Motor neuron (in vitro differentiated cells): ENCODE measurements around the gene PMM2. TPM values are rescaled to one million over a fixed set of nuclear protein-coding genes. Genes with fewer than 3 reads are reported as not detected.
"Not testable (repeated sequence)": the region's sequence is repeated elsewhere in the genome, so short reads cannot be mapped to it uniquely, and the experiment has no call there.

Source experiments
- ATAC-seq, 8 experiments: fragments of 200-7000 bp; cut with Tn5 transposase; replicated peaks in 6 of 8; 2 replicates each; pipeline ENCODE4 v1.8.0; 2021; ENCODE audit warnings: mild to moderate bottlenecking in 8 of 8, moderate library complexity in 8 of 8
- H3K27ac ChIP-seq, 2 donors: fragments of 250-450 bp; sonication (Bioruptor Pico); 2 replicates each; pipeline ENCODE4 v1.9.0; 2021; ENCODE audit warnings: antibody characterized with exemption in 2 of 2, mild to moderate bottlenecking in 2 of 2, moderate library complexity in 1 of 2
- H3K4me1 ChIP-seq, 2 donors: fragments of 250-450 bp; sonication (Bioruptor Pico); replicated peaks in 1 of 2; 2 replicates each; pipeline ENCODE4 v1.6.1; 2021; ENCODE audit warnings: antibody characterized with exemption in 2 of 2, mild to moderate bottlenecking in 2 of 2, moderate library complexity in 1 of 2
- H3K4me3 ChIP-seq, 5 donors: fragments of 250-450 bp; sonication (Bioruptor Pico); 2 replicates each; pipeline ENCODE4 v1.9.0; 2021; ENCODE audit warnings: antibody characterized with exemption in 5 of 5, mild to moderate bottlenecking in 5 of 5, moderate library complexity in 4 of 5
- WGBS, 10 experiments: fragments of 450-650 bp; shearing (Covaris generic); methylation state at CpG; one replicate each; pipeline ENCODE4 v1.0.0; 2022; 5-methylcytosine and 5-hydroxymethylcytosine counted together
- in situ Hi-C, 9 experiments: fragments of 400-800 bp; cut with MboI; loops; one replicate each; pipeline ENCODE4 v1.15.0; 2021; ENCODE audit warnings: low sequenced_read_pairs in 9 of 9, low pct_unique_long_range_greater_than_20kb in 2 of 9; ENCODE audit not compliant: unreplicated experiment in 9 of 9
- total RNA-seq, 8 experiments: library from RNA; unstranded; fragments of 300-600 nt; gene quantifications; 2 replicates each; pipeline versions ENCODE4 v1.2.3 to v1.2.4, GENCODE V29; 2022

The PMM2 gene
- total RNA-seq, 8 experiments from 2014 or later, result 14.5 to 58.6 (median 34.6) TPM

- in situ Hi-C loops, result no loop called here
- Histone ChIP-seq H3K4me3 (no peak overlapping the region), H3K27ac (peak overlapping the region; percentile 54 to 78), H3K4me1 (peaks cover 15 to 17% of the 10 kb centered on the region in 2 donors)
- peak in 7 of 8 experiments; percentile 10 to 90 (median 54) for ATAC-seq
- WGBS, 10 experiments, result 6 to 67% (median 34%) methylated on average over 1 to 8 of the region's 18 CpGs; no CpG with 5 or more reads in 4 of the 10 experiments
These were observed 34.5 kb downstream of the PMM2 start for GRCh38 chr16:8831871-8832716.

GRCh38 chr16:8832717-8833105 is 35.1 kb downstream of the PMM2 start:
- WGBS, 10 experiments, result 60 to 100% (median 100%) methylated on average over 1 to 7 of the region's 16 CpGs; no CpG with 5 or more reads in 5 of the 10 experiments
- in situ Hi-C loops, result no loop called here
- Histone ChIP-seq H3K4me3 (no peak overlapping the region), H3K4me1 (peaks cover 15 to 17% of the 10 kb centered on the region in 2 donors), H3K27ac (peak overlapping the region; percentile 54 to 78)
- no peak for ATAC-seq

- H3K4me3 ChIP-seq, H3K27ac ChIP-seq, ATAC-seq, in situ Hi-C loops: not testable (repeated sequence)
- 80 to 100% (median 100%) methylated on average over 1 to 3 of the region's 7 CpGs; no CpG with 5 or more reads in 4 of the 10 experiments for WGBS, 10 experiments
- H3K4me1 ChIP-seq, result peaks cover 10% of the 10 kb centered on the region in 2 donors
These were observed 39.2 kb downstream of the PMM2 start for GRCh38 chr16:8836797-8837196.

GRCh38 chr16:8837594-8837993 is 40.0 kb downstream of the PMM2 start:
- H3K4me3 ChIP-seq, H3K4me1 ChIP-seq, H3K27ac ChIP-seq, in situ Hi-C loops, ATAC-seq: not testable (repeated sequence)
- WGBS, 10 experiments, result 90 to 100% (median 97%) methylated on average over 1 to 6 of the region's 15 CpGs; no CpG with 5 or more reads in 5 of the 10 experiments

- 76 to 100% (median 100%) methylated on average over 1 to 3 of the region's 4 CpGs; no CpG with 5 or more reads in 3 of the 10 experiments for WGBS, 10 experiments
- H3K4me1 ChIP-seq, H3K27ac ChIP-seq, in situ Hi-C loops, ATAC-seq, H3K4me3 ChIP-seq: not testable (repeated sequence)
These were observed 44.4 kb downstream of the PMM2 start for GRCh38 chr16:8842016-8842415.

GRCh38 chr16:8843296-8843695 is 45.7 kb downstream of the PMM2 start:
- H3K27ac ChIP-seq, in situ Hi-C loops, H3K4me3 ChIP-seq, ATAC-seq, H3K4me1 ChIP-seq: not testable (repeated sequence)
- 100% methylated on average over 1 of the region's 12 CpGs; no CpG with 5 or more reads in 9 of the 10 experiments for WGBS, 10 experiments

GRCh38 chr16:8845699-8846298 is 48.2 kb downstream of the PMM2 start:
- in situ Hi-C loops, result no loop called here

GRCh38 chr16:8846401-8846932 is 48.8 kb downstream of the PMM2 start:
- ATAC-seq, result no peak
- 69 to 96% (median 87%) methylated on average over 3 to 7 of the region's 10 CpGs; no CpG with 5 or more reads in 5 of the 10 experiments for WGBS, 10 experiments
- Histone ChIP-seq H3K27ac (no peak overlapping the region), H3K4me1 (peaks cover 3 to 8% of the 10 kb centered on the region in 2 donors), H3K4me3 (no peak overlapping the region)
- in situ Hi-C loops, result no loop called here

More at GRCh38 chr16:8845699-8846298, 48.2 kb downstream of the PMM2 start:
- no peak overlapping the region for H3K4me3 ChIP-seq
- H3K27ac ChIP-seq, result no peak overlapping the region
- peaks cover 3 to 8% of the 10 kb centered on the region in 2 donors for H3K4me1 ChIP-seq
- WGBS, 10 experiments, result 88 to 100% (median 96%) methylated on average over 1 to 6 of the region's 7 CpGs; no CpG with 5 or more reads in 3 of the 10 experiments
- ATAC-seq, result no peak

GRCh38 chr16:8847145-8847544 is 49.5 kb downstream of the PMM2 start:
- in situ Hi-C loops, result no loop called here
- WGBS, 10 experiments, result 66 to 100% (median 86%) methylated on average over 2 to 13 of the region's 13 CpGs; no CpG with 5 or more reads in 2 of the 10 experiments
- Histone ChIP-seq H3K4me3 (no peak overlapping the region), H3K4me1 (peaks cover 3 to 8% of the 10 kb centered on the region in 2 donors), H3K27ac (no peak overlapping the region)
- ATAC-seq, result peak in 3 of 8 experiments; percentile 24 to 67 (median 47)

GRCh38 chr16:8847623-8848022 is 50.0 kb downstream of the PMM2 start:
- in situ Hi-C loops, result no loop called here
- Histone ChIP-seq H3K4me1 (peaks cover 3 to 8% of the 10 kb centered on the region in 2 donors), H3K4me3 (no peak overlapping the region), H3K27ac (no peak overlapping the region)
- ATAC-seq, result peak in 1 of 8 experiments; percentile 9
- 91 to 100% (median 100%) methylated on average over 2 to 7 of the region's 15 CpGs; no CpG with 5 or more reads in 7 of the 10 experiments for WGBS, 10 experiments

- in situ Hi-C loops, result no loop called here
- 72 to 100% (median 91%) methylated on average over 2 to 7 of the region's 26 CpGs; no CpG with 5 or more reads in 4 of the 10 experiments for WGBS, 10 experiments
- no peak for ATAC-seq
- Histone ChIP-seq H3K4me3 (no peak overlapping the region), H3K4me1 (peaks cover 4 to 8% of the 10 kb centered on the region in 2 donors), H3K27ac (peak overlapping the region in 1 of 2 donors; percentile 33)
These were observed 50.7 kb downstream of the PMM2 start for GRCh38 chr16:8848231-8848938.

GRCh38 chr16:8848939-8849391 is 51.3 kb downstream of the PMM2 start:
- Histone ChIP-seq H3K4me3 (no peak overlapping the region), H3K27ac (no peak overlapping the region), H3K4me1 (peaks cover 5 to 8% of the 10 kb centered on the region in 2 donors)
- in situ Hi-C loops, result no loop called here
- WGBS, 10 experiments, result 11 to 87% (median 66%) methylated on average over 1 to 6 of the region's 8 CpGs; no CpG with 5 or more reads in 2 of the 10 experiments
- ATAC-seq, result peak in 3 of 8 experiments; percentile 3 to 44 (median 25)
